ENCODE results near the gene ZSCAN10.
A peak's percentile ranks its signal among the peaks of the same experiment; 100 is the strongest.
"Not testable (repeated sequence)": the region's sequence is repeated elsewhere in the genome, so short reads cannot be mapped to it uniquely, and the experiment has no call there.

The ZSCAN10 gene

GRCh38 chr16:3065069-3065741 is 33.9 kb downstream of the ZSCAN10 start, which contains the start of gene IL32:
TSS of gene IL32 (plus strand) at chr16:3065640. CDS start at chr16:3065812, 172 bp downstream.
- DNase-seq (ENCODE audit: extremely low read depth in 1 of 2, low read depth in 1 of 2) = peak; percentile 36 to 51

DNA sequence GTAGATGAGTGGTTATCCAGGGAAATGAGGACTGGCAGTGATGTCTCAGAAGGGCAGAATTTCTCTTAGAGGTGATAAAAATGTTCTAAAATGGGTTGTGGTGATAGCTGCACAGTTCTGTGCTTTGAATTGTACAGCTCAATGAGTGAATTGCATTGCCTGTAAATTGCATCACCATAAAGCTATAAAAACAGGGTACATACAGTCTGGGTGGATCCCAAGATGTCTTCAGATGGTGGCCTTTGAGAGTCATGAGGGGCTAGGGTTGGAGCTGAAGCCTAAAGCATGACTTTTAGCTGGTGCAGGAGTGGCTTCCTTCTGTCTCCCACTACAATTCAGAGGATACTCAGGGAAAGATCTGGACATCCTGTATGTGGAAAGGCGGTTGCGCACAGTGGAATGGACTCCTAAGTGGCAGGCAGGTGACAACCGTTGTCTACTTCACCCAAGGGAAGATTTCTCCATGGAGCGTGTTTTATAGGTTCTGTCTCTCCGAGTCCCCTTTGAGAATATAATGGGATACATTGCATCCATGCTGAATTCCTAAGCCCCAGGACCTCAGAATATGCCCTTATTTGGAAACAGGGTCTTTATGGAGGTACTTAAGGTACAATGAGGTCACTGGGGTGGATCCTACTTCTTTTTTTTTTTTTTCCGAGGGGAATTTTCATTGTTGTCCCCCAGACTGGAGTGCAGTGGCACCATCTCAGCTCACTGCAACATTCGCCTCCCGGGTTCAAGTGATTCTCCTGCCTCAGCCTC is 35.3 kb downstream of the ZSCAN10 start:
- no peak for DNase-seq (ENCODE audit: extremely low read depth in 1 of 2, low read depth in 1 of 2)

GRCh38 chr16:3062553-3062952 is 36.5 kb downstream of the ZSCAN10 start:
- no peak for DNase-seq (ENCODE audit: extremely low read depth in 1 of 2, low read depth in 1 of 2)

GRCh38 chr16:3060339-3061127 is 38.6 kb downstream of the ZSCAN10 start:
- DNase-seq (ENCODE audit: extremely low read depth in 1 of 2, low read depth in 1 of 2) = no peak

DNA sequence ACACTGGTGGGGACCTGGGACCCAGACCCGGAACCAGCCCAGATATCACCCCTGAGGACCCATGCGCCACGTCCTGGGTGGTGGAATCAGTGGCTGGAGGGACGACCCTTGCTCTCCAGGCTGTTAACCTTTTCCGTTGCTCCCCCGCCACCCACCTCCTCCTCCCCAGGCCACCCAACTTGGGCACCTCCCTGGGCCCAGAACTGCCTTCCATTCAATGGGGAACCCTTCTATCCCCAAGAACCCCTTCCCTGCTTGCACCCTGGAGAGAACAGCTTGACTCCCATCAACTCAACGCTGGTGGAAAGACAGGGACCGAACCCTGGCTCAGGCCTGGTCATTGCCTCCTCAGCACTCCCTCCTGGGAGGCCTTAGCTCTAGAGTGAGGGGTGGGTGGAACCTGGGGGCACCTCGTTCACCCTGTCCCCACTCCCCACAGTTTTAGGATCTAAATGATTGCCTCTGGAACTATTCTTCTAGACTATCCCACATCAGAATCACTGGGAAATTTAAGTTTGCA is 39.3 kb downstream of the ZSCAN10 start:
- DNase-seq (ENCODE audit: extremely low read depth in 1 of 2, low read depth in 1 of 2) = no peak

- DNase-seq (ENCODE audit: extremely low read depth in 1 of 2, low read depth in 1 of 2) = peak; percentile 52 to 84
Observed at GRCh38 chr16:3059041-3059722, 39.9 kb downstream of the ZSCAN10 start.

GRCh38 chr16:3058139-3059030 is 40.7 kb downstream of the ZSCAN10 start:
- no peak for DNase-seq (ENCODE audit: extremely low read depth in 1 of 2, low read depth in 1 of 2)

DNA sequence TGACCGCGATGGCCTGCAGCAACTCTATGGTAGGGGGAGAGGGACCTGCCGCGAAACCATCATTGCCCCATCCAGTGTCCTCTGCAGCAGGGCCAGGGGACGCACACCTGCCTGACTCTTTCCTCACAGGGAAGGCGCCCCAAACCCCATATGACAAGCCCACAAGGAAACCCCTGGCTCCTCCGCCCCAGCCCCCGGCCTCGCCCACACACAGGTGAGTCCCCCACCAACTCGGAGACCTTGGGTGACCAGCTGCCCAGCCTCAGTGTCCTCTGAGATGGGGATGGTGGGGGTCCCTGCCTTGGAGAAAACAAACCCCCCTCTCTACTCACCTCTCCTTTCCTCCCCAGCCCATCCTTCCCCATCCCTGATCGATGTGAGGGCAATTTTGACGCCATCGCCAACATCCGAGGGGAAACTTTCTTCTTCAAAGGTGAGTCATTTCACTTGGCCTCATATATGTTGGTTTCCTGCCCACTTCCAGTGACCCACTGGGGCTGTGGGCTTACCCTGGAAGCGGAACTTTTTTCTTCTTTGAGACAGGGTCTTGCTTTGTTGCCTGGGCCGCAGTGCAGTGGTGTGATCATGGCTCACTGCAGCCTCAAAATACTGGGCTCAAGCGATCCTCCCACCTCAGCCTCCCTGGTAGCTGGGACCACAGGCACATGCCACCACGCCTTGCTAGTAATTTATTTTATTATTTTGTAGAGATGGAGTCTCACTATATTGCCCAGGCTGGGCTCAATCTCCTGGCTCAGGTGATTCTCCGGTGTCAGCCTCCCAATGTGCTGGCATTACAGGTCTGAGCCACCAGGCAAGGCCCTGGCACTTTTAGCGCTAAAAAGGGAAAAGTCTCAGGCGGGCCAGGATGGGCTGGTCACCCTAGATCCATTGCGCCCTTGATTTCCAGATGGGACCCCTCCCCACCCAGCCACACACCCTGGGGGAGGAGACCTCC is 41.6 kb downstream of the ZSCAN10 start:
- no peak for DNase-seq (ENCODE audit: extremely low read depth in 1 of 2, low read depth in 1 of 2)

- no peak for DNase-seq (ENCODE audit: extremely low read depth in 1 of 2, low read depth in 1 of 2)
Observed at GRCh38 chr16:3056336-3057180, 42.5 kb downstream of the ZSCAN10 start.

DNA sequence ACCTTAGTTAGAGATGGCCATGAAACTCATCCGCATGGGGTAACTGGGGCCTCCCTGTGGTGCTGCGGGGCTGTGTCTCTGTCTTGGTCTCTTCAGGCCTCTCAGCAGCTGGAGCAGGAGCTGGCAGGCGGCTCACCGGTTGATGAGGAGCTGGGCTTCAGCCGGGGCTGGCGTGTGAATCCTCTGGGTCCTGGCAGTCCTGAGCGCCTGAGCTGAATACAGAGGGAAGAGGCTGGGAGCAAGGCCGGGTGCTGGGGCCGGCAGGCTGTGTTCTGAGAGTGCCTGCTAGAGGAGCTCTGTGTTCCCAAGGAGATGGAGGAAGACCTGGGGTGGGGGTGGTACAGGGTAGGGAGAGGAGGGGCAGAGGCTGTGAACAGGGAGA is 43.4 kb downstream of the ZSCAN10 start:
- DNase-seq (ENCODE audit: extremely low read depth in 1 of 2, low read depth in 1 of 2) = not testable (repeated sequence)

- no peak for DNase-seq (ENCODE audit: extremely low read depth in 1 of 2, low read depth in 1 of 2)
Observed at GRCh38 chr16:3054965-3055733, 43.9 kb downstream of the ZSCAN10 start.

GRCh38 chr16:3053330-3053710 is 45.8 kb downstream of the ZSCAN10 start:
- DNase-seq (ENCODE audit: extremely low read depth in 1 of 2, low read depth in 1 of 2) = not testable (repeated sequence)

DNA sequence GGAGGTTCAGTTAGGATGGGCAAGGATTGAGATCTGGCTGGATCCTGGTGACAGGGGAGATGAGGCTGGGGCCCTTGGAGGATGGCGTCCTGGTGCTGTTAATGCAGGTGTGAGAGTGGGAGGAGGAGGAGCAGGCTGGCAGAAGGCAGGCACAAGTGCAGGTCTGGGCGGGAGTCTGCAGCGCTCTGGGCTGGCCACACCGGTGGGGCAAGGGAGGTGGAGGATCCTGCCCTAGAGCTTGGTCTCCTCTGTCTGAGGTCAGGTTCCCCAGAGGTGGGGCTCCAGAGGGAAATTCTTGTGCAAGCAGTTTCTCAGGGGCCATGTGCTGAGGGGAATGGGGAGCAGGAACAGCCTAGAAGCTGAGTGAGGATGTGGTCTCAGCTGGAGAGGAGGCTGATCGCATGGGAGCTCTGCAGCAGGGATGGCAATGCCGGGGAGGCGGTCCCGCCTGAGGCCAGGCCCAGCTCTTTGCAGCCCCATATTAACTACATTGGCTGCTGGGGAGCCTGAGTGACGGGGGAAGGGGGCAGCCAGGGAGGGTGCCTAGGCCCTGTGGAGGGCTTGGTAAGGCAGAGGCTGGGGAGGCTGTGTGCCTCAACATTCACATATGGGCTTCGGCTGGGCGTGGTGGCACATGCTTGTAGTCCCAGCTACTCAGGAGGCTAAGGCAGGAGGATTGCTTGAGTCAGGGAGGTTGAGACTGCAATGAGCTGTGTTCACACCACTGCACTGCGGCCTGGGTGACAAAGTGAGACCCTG is 46.3 kb downstream of the ZSCAN10 start:
- not testable (repeated sequence) for DNase-seq (ENCODE audit: extremely low read depth in 1 of 2, low read depth in 1 of 2)

- DNase-seq (ENCODE audit: extremely low read depth in 1 of 2, low read depth in 1 of 2) = no peak
Observed at GRCh38 chr16:3051494-3051893, 47.6 kb downstream of the ZSCAN10 start.

DNA sequence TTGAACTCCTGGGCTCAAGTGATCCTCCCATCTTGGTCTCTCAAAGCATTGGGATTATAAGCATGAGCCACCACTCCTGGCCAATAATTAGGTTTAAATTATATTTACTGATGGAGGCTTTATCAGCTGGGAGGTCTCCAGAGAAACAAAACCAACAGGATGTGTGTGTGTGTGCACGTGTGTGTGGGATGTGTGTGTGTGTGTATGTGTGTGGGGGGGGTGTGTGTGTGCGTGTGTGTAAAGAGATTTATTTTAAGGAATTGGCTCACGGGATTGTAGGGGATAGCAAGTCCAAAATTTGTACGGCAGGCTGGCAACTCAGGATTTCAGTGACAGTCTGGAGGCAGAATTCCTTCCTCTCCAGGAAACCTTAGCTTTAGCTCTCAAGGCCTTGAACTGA is 48.1 kb downstream of the ZSCAN10 start:
- no peak for DNase-seq (ENCODE audit: extremely low read depth in 1 of 2, low read depth in 1 of 2)

GRCh38 chr16:3050487-3050886 is 48.6 kb downstream of the ZSCAN10 start:
- DNase-seq (ENCODE audit: extremely low read depth in 1 of 2, low read depth in 1 of 2) = no peak

All from activated CD8-positive, alpha-beta memory T cell treated with anti-CD3 and anti-CD28 coated beads for 1 hour (primary cell).